Natural killer cell (primary cell): ENCODE measurements around the gene H6PD. TPM values are rescaled to one million over a fixed set of nuclear protein-coding genes. Genes with fewer than 3 reads are reported as not detected.

Source experiments
- ATAC-seq, 3 donors: fragments of 150-1000 bp in 2 of 3; fragments of 200-7000 bp in 1 of 3; cut with Tn5 transposase; 1 replicate in 1 of 3; 2 replicates in 2 of 3; pipeline ENCODE4 v1.10.0; 2021; ENCODE audit warnings: mild to moderate bottlenecking in 2 of 3, moderate library complexity in 2 of 3
- DNase-seq, 2 donors: peaks; one replicate each; pipeline versions ENCODE4 v3.0.0 to v3.0.0-alpha.2; 2013 to 2021; ENCODE audit warnings: mixed read lengths in 1 of 2
- H3K27ac ChIP-seq: one replicate; pipeline ENCODE4 v1.5.1; 2013; ENCODE audit warnings: mild to moderate bottlenecking, low read length
- H3K27me3 ChIP-seq: one replicate; pipeline ENCODE4 v1.6.1; 2013; ENCODE audit warnings: low read length; ENCODE audit not compliant: control insufficient read depth, insufficient read depth
- H3K36me3 ChIP-seq: one replicate; pipeline ENCODE4 v1.6.1; 2013; ENCODE audit warnings: low read length; ENCODE audit not compliant: control insufficient read depth, insufficient read depth
- H3K4me1 ChIP-seq: one replicate; pipeline ENCODE4 v1.6.1; 2013; ENCODE audit warnings: low read length; ENCODE audit not compliant: control insufficient read depth, insufficient read depth
- H3K4me3 ChIP-seq: one replicate; pipeline ENCODE4 v1.5.1; 2013; ENCODE audit warnings: low read length
- H3K9me3 ChIP-seq: one replicate; pipeline ENCODE4 v1.6.1; 2013; ENCODE audit warnings: low read length; ENCODE audit not compliant: control insufficient read depth, insufficient read depth
- H3K27ac Mint-ChIP-seq, 2 donors: one replicate each; pipeline ENCODE4 v1.8.0; 2022; ENCODE audit warnings: mild to moderate bottlenecking in 2 of 2, mixed read lengths in 2 of 2, moderate library complexity in 1 of 2
- H3K27me3 Mint-ChIP-seq, 2 donors: one replicate each; pipeline ENCODE4 v1.8.0; 2022; ENCODE audit warnings: low read depth in 2 of 2, mixed read lengths in 2 of 2
- H3K36me3 Mint-ChIP-seq: one replicate; pipeline ENCODE4 v1.8.0; 2022; ENCODE audit warnings: mixed read lengths
- H3K4me1 Mint-ChIP-seq, 2 donors: one replicate each; pipeline ENCODE4 v1.8.0; 2022; ENCODE audit warnings: mixed read lengths in 2 of 2
- H3K4me3 Mint-ChIP-seq: one replicate; pipeline ENCODE4 v1.8.0; 2022; ENCODE audit warnings: mild to moderate bottlenecking, moderate library complexity, mixed read lengths
- H3K9me3 Mint-ChIP-seq, 2 donors: one replicate each; pipeline ENCODE4 v1.8.0; 2022; ENCODE audit warnings: mixed read lengths in 2 of 2
- CTCF ChIP-seq: fragments of 200-600 bp; IDR thresholded peaks from one replicate; pipeline ENCODE4 v1.8.0; 2022; ENCODE audit warnings: antibody characterized with exemption
- WGBS: methylation state at CpG from one replicate; pipeline ENCODE4 v1.1.7; 2013; ENCODE audit warnings: missing lambda C conversion rate; ENCODE audit not compliant: insufficient coverage; 5-methylcytosine and 5-hydroxymethylcytosine counted together
- intact Hi-C: fragments of 100-400 bp; cut with micrococcal nuclease; formaldehyde crosslinking; loops from one replicate; pipeline ENCODE4 v1.14.2; 2022
- total RNA-seq, 4 donors: library from RNA; stranded (reverse); fragments of 120-200 nt in 1 of 4; gene quantifications; one replicate each; pipeline versions ENCODE4 v1.2.3 to v1.2.4, GENCODE V29; 2013 to 2022

Gene H6PD
- total RNA-seq, 3 donors from 2014 or later (not counting 1 experiment from before 2014, with no cell fraction given) = 24.3 to 37.1 (median 31.2) TPM

- no peaks in the 10 kb centered on the region for H3K9me3 Mint-ChIP-seq
- H3K27ac Mint-ChIP-seq = peak overlapping the region in 1 of 2 donors; percentile 70
- H3K36me3 Mint-ChIP-seq = no peaks in the 10 kb centered on the region
- H3K4me3 Mint-ChIP-seq = no peak overlapping the region
- no peak overlapping the region for H3K4me3 ChIP-seq
- no peak for DNase-seq
- no peaks in the 10 kb centered on the region for H3K27me3 ChIP-seq
- 78% methylated on average over 22 of the region's 22 CpGs for WGBS
- H3K27ac ChIP-seq = no peak overlapping the region
- H3K4me1 ChIP-seq = no peaks in the 10 kb centered on the region
- peaks cover 16% of the 10 kb centered on the region for H3K36me3 ChIP-seq
- H3K27me3 Mint-ChIP-seq = no peaks in the 10 kb centered on the region
- H3K9me3 ChIP-seq = no peaks in the 10 kb centered on the region
- ATAC-seq = peak in 2 of 3 donors; percentile 24 to 32
- intact Hi-C loops = no loop called here
- TF ChIP-seq CTCF = no peak
- H3K4me1 Mint-ChIP-seq = peaks cover 29 to 54% of the 10 kb centered on the region in 2 donors
These were observed 23.3 kb downstream of the H6PD start for GRCh38 chr1:9257851-9258250.

DNA sequence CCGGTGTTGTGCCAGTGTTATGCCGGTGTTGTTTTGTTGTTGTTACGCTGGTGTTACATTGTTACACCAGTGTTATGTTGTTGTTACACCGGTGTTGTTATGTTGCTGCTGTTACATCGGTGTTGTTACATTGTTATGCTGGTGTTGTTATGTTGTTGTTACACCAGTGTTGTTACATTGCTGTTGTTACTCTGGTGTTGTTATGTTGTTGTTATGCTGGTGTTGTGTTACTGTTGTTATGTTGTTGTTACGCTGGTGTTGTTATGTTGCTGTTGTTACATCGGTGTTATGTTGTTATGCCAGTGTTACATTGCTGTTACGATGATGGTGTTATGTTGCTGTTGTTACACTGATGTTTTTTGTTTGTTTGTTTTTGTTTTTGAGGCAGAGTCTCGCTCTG lies 24.1 kb downstream of the H6PD start:
- Mint-ChIP-seq H3K27ac (peak overlapping the region in 1 of 2 donors; percentile 70), H3K4me3 (no peak overlapping the region), H3K27me3 (no peaks in the 10 kb centered on the region), H3K9me3 (no peaks in the 10 kb centered on the region), H3K4me1 (peaks cover 26 to 54% of the 10 kb centered on the region in 2 donors), H3K36me3 (no peaks in the 10 kb centered on the region)
- Histone ChIP-seq H3K9me3 (no peaks in the 10 kb centered on the region), H3K4me1 (no peaks in the 10 kb centered on the region), H3K27me3 (no peaks in the 10 kb centered on the region), H3K4me3 (no peak overlapping the region), H3K27ac (no peak overlapping the region), H3K36me3 (peaks cover 21% of the 10 kb centered on the region)
- DNase-seq = no peak
- no peak for ATAC-seq
- no peak for TF ChIP-seq CTCF
- intact Hi-C loops = no loop called here
- WGBS = 98% methylated on average over 8 of the region's 9 CpGs

DNA sequence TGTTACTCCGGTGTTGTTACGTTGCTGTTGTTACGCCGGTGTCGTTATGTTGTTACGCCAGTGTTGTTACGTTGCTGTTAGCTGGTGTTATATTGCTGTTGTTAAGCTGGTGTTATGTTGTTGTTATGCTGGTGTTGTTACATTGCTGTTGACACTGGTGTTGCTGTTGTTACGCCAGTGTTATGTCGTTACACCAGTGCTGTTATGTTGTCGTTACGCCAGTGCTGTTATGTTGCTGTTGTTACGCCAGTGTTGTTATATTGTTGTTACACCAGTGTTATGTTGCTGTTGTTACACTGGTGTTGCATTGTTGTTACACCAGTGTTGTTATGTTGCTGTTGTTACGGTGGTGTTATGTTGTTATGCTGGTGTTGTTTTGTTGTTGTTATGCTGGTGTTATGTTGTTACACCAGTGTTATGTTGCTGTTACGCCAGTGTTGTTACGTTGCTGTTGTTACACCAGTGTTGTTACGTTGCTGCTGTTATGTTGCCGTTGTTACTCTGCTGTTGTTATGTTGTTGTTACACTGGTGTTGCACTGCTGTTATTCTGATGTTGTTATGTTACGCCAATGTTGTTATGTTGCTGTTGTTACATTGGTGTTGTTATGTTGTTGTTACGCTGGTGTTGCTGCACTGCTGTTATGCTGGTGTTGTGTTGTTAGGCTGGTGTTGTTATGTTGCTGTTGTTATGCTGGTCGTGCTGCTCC lies 25.6 kb downstream of the H6PD start:
- peaks cover 34% of the 10 kb centered on the region for H3K36me3 ChIP-seq
- H3K9me3 Mint-ChIP-seq = no peaks in the 10 kb centered on the region
- ATAC-seq (peak in 2 of 3 donors; percentile 13 to 39), DNase-seq (no peak)
- H3K4me1 ChIP-seq = no peaks in the 10 kb centered on the region
- H3K27me3 Mint-ChIP-seq = no peaks in the 10 kb centered on the region
- peaks cover 18 to 47% of the 10 kb centered on the region in 2 donors for H3K4me1 Mint-ChIP-seq
- no peak overlapping the region for H3K4me3 ChIP-seq
- WGBS = 99% methylated on average over 20 of the region's 20 CpGs
- no peaks in the 10 kb centered on the region for H3K9me3 ChIP-seq
- H3K36me3 Mint-ChIP-seq = no peaks in the 10 kb centered on the region
- intact Hi-C loops = no loop called here
- no peak for TF ChIP-seq CTCF
- no peaks in the 10 kb centered on the region for H3K27me3 ChIP-seq
- H3K27ac ChIP-seq = no peak overlapping the region
- no peak overlapping the region for H3K4me3 Mint-ChIP-seq
- peak overlapping the region in 1 of 2 donors; percentile 70 for H3K27ac Mint-ChIP-seq

DNA sequence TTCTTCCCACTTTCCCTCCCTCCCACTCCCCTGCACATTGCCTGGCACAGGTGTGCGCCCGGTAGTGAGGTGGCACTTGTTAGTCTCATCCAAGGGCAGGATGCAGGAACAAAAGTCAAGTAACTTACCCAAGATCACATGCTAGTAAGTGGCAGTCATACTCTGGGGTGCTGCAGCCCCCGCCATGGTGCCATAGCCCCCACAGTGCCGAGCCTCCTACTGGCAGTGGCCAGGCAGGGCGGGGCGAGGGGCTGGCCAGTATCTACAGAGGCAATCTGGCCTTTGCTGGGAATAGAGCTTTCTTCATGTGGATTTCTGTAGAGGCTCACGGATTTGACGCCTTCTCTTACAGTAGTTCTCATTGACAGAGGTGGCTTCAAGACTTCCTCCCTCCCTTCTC lies 26.9 kb downstream of the H6PD start:
- no peak overlapping the region for H3K4me3 ChIP-seq
- Mint-ChIP-seq H3K36me3 (no peaks in the 10 kb centered on the region), H3K4me3 (no peak overlapping the region), H3K27ac (peak overlapping the region in 1 of 2 donors; percentile 70), H3K9me3 (no peaks in the 10 kb centered on the region), H3K4me1 (peaks cover 18 to 47% of the 10 kb centered on the region in 2 donors), H3K27me3 (no peaks in the 10 kb centered on the region)
- ATAC-seq (no peak), DNase-seq (no peak)
- H3K27ac ChIP-seq = no peak overlapping the region
- H3K9me3 ChIP-seq = no peaks in the 10 kb centered on the region
- no peak for TF ChIP-seq CTCF
- H3K27me3 ChIP-seq = no peaks in the 10 kb centered on the region
- intact Hi-C loops = no loop called here
- peaks cover 32% of the 10 kb centered on the region for H3K36me3 ChIP-seq
- WGBS = 88% methylated on average over 8 of the region's 8 CpGs
- no peaks in the 10 kb centered on the region for H3K4me1 ChIP-seq
